T-cell (primary cell): ENCODE results near the gene MAPK11. TPM values are rescaled to one million over a fixed set of nuclear protein-coding genes. Genes with fewer than 3 reads are reported as not detected.

Source experiments
- ATAC-seq, 4 experiments: fragments of 200-7000 bp in 3 of 4; fragments of 150-1000 bp in 1 of 4; cut with Tn5 transposase; replicated peaks in 1 of 4; 1 replicate in 3 of 4; 2 replicates in 1 of 4; pipeline ENCODE4 v1.10.0; 2021; ENCODE audit warnings: moderate library complexity in 3 of 4, mild to moderate bottlenecking in 2 of 4, moderate number of reproducible peaks in 1 of 4
- CTCF ChIA-PET, 2 donors: fragments of 300-600 bp; sonication (Branson Sonifier 250); formaldehyde crosslinking; loops; one replicate each; lab custom pipeline; 2022; ENCODE audit warnings: antibody characterized with exemption in 2 of 2; lab: Charles Lee
- POLR2A ChIA-PET, 2 donors: fragments of 300-600 bp; sonication (Branson Sonifier 250); formaldehyde crosslinking; loops; one replicate each; lab custom pipeline; 2022; ENCODE audit warnings: antibody characterized with exemption in 2 of 2; lab: Charles Lee
- DNase-seq, 35 experiments: peaks; one replicate each; pipeline versions ENCODE4 v3.0.0 to v3.0.0-alpha.2; 2013 to 2023
- H3K27ac ChIP-seq: one replicate; pipeline ENCODE4 v1.5.1; 2013; ENCODE audit warnings: low read length
- H3K27me3 ChIP-seq, 2 experiments: replicated peaks in 1 of 2; 1 replicate in 1 of 2; 2 replicates in 1 of 2; pipeline versions ENCODE4 v1.6.1 to v1.7.0; 2013; ENCODE audit warnings: low read length in 1 of 2, mixed read lengths in 1 of 2; ENCODE audit not compliant: control insufficient read depth in 2 of 2, insufficient read depth in 2 of 2; ENCODE audit errors: extremely low read depth in 1 of 2
- H3K36me3 ChIP-seq, 2 donors: 1 replicate in 1 of 2; 2 replicates in 1 of 2; pipeline versions ENCODE4 v1.6.1 to v1.7.0; 2013; ENCODE audit warnings: low read length in 1 of 2; ENCODE audit not compliant: control insufficient read depth in 2 of 2, insufficient read depth in 1 of 2; ENCODE audit errors: extremely low read depth in 1 of 2
- H3K4me1 ChIP-seq, 2 experiments: 1 replicate in 1 of 2; 2 replicates in 1 of 2; pipeline versions ENCODE4 v1.6.1 to v1.7.0; 2013; ENCODE audit warnings: low read length in 2 of 2, mixed read lengths in 1 of 2; ENCODE audit not compliant: insufficient read depth in 2 of 2, control insufficient read depth in 1 of 2; ENCODE audit errors: extremely low read depth in 1 of 2
- H3K4me3 ChIP-seq, 2 donors: 1 replicate in 1 of 2; 2 replicates in 1 of 2; pipeline versions ENCODE4 v1.5.1 to v1.7.0; 2013; ENCODE audit warnings: mild to moderate bottlenecking in 2 of 2, low read length in 1 of 2, moderate library complexity in 1 of 2; ENCODE audit not compliant: control insufficient read depth in 1 of 2; ENCODE audit errors: extremely low read depth in 1 of 2
- H3K9me3 ChIP-seq: 2 replicates; pipeline ENCODE4 v1.7.0; 2013
- H3K27ac Mint-ChIP-seq, 2 donors: one replicate each; pipeline ENCODE4 v1.8.0; 2020 to 2021; ENCODE audit warnings: mild to moderate bottlenecking in 2 of 2, mixed read lengths in 2 of 2
- H3K27me3 Mint-ChIP-seq, 2 donors: one replicate each; pipeline ENCODE4 v1.8.0; 2021 to 2022; ENCODE audit warnings: mixed read lengths in 2 of 2
- H3K36me3 Mint-ChIP-seq: one replicate; pipeline ENCODE4 v1.8.0; 2021; ENCODE audit warnings: mixed read lengths
- H3K4me1 Mint-ChIP-seq, 3 donors: one replicate each; pipeline ENCODE4 v1.8.0; 2020 to 2022; ENCODE audit warnings: mixed read lengths in 3 of 3, mild to moderate bottlenecking in 1 of 3
- H3K4me3 Mint-ChIP-seq, 3 donors: one replicate each; pipeline ENCODE4 v1.8.0; 2020 to 2022; ENCODE audit warnings: mild to moderate bottlenecking in 3 of 3, mixed read lengths in 3 of 3, moderate library complexity in 3 of 3
- H3K9me3 Mint-ChIP-seq, 3 donors: one replicate each; pipeline ENCODE4 v1.8.0; 2020 to 2022; ENCODE audit warnings: mixed read lengths in 3 of 3
- WGBS: methylation state at CpG from one replicate; pipeline ENCODE4 v1.1.5; 2013; ENCODE audit warnings: missing lambda C conversion rate; ENCODE audit not compliant: insufficient coverage; 5-methylcytosine and 5-hydroxymethylcytosine counted together
- total RNA-seq, 35 experiments: library from RNA in 6 of 35; stranded (reverse) in 6 of 35; fragments of 120-200 nt in 1 of 35; gene quantifications; one replicate each; pipeline versions ENCODE4 v1.2.1 to v1.2.4 and lab custom pipeline; 2013 to 2026

The MAPK11 gene
- total RNA-seq, 5 donors from 2014 or later (not counting 1 experiment from before 2014, with no cell fraction given): 3.5 to 8.9 (median 5.6) TPM

GRCh38 chr22:50313021-50313420 is 42.8 kb upstream of the MAPK11 start:
- H3K9me3 Mint-ChIP-seq: no peaks in the 10 kb centered on the region
- H3K4me3 Mint-ChIP-seq: no peak overlapping the region
- DNase-seq: no peak

GRCh38 chr22:50312371-50312770 is 42.2 kb upstream of the MAPK11 start:
- Histone ChIP-seq H3K4me3 (no peak overlapping the region), H3K36me3 (no peaks in the 10 kb centered on the region), H3K27me3 (peaks cover 0 to 14% of the 10 kb centered on the region in 2 experiments), H3K9me3 (no peaks in the 10 kb centered on the region), H3K27ac (no peak overlapping the region), H3K4me1 (peaks cover 12 to 37% of the 10 kb centered on the region in 2 experiments)
- Mint-ChIP-seq H3K9me3 (no peaks in the 10 kb centered on the region), H3K4me1 (peaks cover 15 to 22% (median 16%) of the 10 kb centered on the region in 3 donors), H3K4me3 (no peak overlapping the region), H3K36me3 (no peaks in the 10 kb centered on the region), H3K27ac (no peak overlapping the region), H3K27me3 (peaks cover 0 to 3% of the 10 kb centered on the region in 2 donors)
- CTCF ChIA-PET: no interaction called here
- 97% methylated on average over 4 of the region's 12 CpGs for WGBS
- POLR2A ChIA-PET: no interaction called here
- no peak for ATAC-seq
- no peak for DNase-seq

More at GRCh38 chr22:50313021-50313420, 42.8 kb upstream of the MAPK11 start:
- no peaks in the 10 kb centered on the region for H3K36me3 Mint-ChIP-seq
- H3K27ac Mint-ChIP-seq: no peak overlapping the region
- ATAC-seq: no peak
- H3K4me1 ChIP-seq: peaks cover 12 to 34% of the 10 kb centered on the region in 2 experiments
- peaks cover 0 to 11% of the 10 kb centered on the region in 2 experiments for H3K27me3 ChIP-seq
- peaks cover 0 to 3% of the 10 kb centered on the region in 2 donors for H3K27me3 Mint-ChIP-seq
- no peak overlapping the region for H3K4me3 ChIP-seq
- H3K9me3 ChIP-seq: no peaks in the 10 kb centered on the region
- ChIA-PET CTCF (no interaction called here), POLR2A (no interaction called here)
- no peak overlapping the region for H3K27ac ChIP-seq
- 94% methylated on average over 2 of the region's 7 CpGs for WGBS
- H3K4me1 Mint-ChIP-seq: peaks cover 15 to 22% (median 16%) of the 10 kb centered on the region in 3 donors
- no peaks in the 10 kb centered on the region for H3K36me3 ChIP-seq

GRCh38 chr22:50311606-50312351 is 41.6 kb upstream of the MAPK11 start:
- H3K9me3 Mint-ChIP-seq: no peaks in the 10 kb centered on the region
- CTCF ChIA-PET: no interaction called here
- 92% methylated on average over 23 of the region's 23 CpGs for WGBS
- Histone ChIP-seq H3K4me1 (peaks cover 12 to 40% of the 10 kb centered on the region in 2 experiments), H3K27me3 (peaks cover 0 to 15% of the 10 kb centered on the region in 2 experiments), H3K36me3 (no peaks in the 10 kb centered on the region), H3K4me3 (no peak overlapping the region), H3K27ac (no peak overlapping the region), H3K9me3 (no peaks in the 10 kb centered on the region)
- POLR2A ChIA-PET: no interaction called here
- no peak overlapping the region for H3K4me3 Mint-ChIP-seq
- ATAC-seq (no peak), DNase-seq (no peak)
- peaks cover 0 to 3% of the 10 kb centered on the region in 2 donors for H3K27me3 Mint-ChIP-seq
- no peaks in the 10 kb centered on the region for H3K36me3 Mint-ChIP-seq
- peaks cover 15 to 22% (median 16%) of the 10 kb centered on the region in 3 donors for H3K4me1 Mint-ChIP-seq
- no peak overlapping the region for H3K27ac Mint-ChIP-seq

GRCh38 chr22:50310949-50311444 is 40.8 kb upstream of the MAPK11 start:
- ChIA-PET CTCF (no interaction called here), POLR2A (no interaction called here)
- Mint-ChIP-seq H3K27me3 (peaks cover 3 to 7% of the 10 kb centered on the region in 2 donors), H3K4me3 (no peak overlapping the region), H3K27ac (no peak overlapping the region), H3K4me1 (peaks cover 16 to 26% (median 19%) of the 10 kb centered on the region in 3 donors), H3K36me3 (no peaks in the 10 kb centered on the region), H3K9me3 (no peaks in the 10 kb centered on the region)
- Histone ChIP-seq H3K27me3 (peaks cover 0 to 23% of the 10 kb centered on the region in 2 experiments), H3K36me3 (no peaks in the 10 kb centered on the region), H3K4me3 (no peak overlapping the region), H3K9me3 (no peaks in the 10 kb centered on the region), H3K4me1 (peaks cover 12 to 48% of the 10 kb centered on the region in 2 experiments), H3K27ac (no peak overlapping the region)
- DNase-seq: no peak
- 91% methylated on average over 12 of the region's 16 CpGs for WGBS
- ATAC-seq: no peak

GRCh38 chr22:50310031-50310722 is 40.0 kb upstream of the MAPK11 start:
- no peaks in the 10 kb centered on the region for H3K36me3 Mint-ChIP-seq
- ChIA-PET CTCF (no interaction called here), POLR2A (no interaction called here)
- H3K27me3 Mint-ChIP-seq: peaks cover 5 to 11% of the 10 kb centered on the region in 2 donors
- H3K4me3 ChIP-seq: no peak overlapping the region
- no peak overlapping the region for H3K27ac Mint-ChIP-seq
- 89% methylated on average over 13 of the region's 21 CpGs for WGBS
- DNase-seq (no peak), ATAC-seq (no peak)
- no peak overlapping the region for H3K4me3 Mint-ChIP-seq
- H3K27ac ChIP-seq: no peak overlapping the region
- peaks cover 12 to 24% (median 18%) of the 10 kb centered on the region in 3 donors for H3K4me1 Mint-ChIP-seq
- peaks cover 12 to 43% of the 10 kb centered on the region in 2 experiments for H3K4me1 ChIP-seq
- no peaks in the 10 kb centered on the region for H3K9me3 Mint-ChIP-seq
- H3K27me3 ChIP-seq: peaks cover 0 to 31% of the 10 kb centered on the region in 2 experiments
- no peaks in the 10 kb centered on the region for H3K36me3 ChIP-seq
- no peaks in the 10 kb centered on the region for H3K9me3 ChIP-seq

- POLR2A ChIA-PET: no interaction called here
- DNase-seq: no peak
- no peak overlapping the region for H3K27ac ChIP-seq
- no peak for ATAC-seq
- H3K9me3 ChIP-seq: no peaks in the 10 kb centered on the region
- WGBS: 83% methylated on average over 7 of the region's 7 CpGs
- peaks cover 0 to 37% of the 10 kb centered on the region in 2 experiments for H3K27me3 ChIP-seq
- no peaks in the 10 kb centered on the region for H3K36me3 ChIP-seq
- Mint-ChIP-seq H3K27ac (no peak overlapping the region), H3K9me3 (no peaks in the 10 kb centered on the region), H3K27me3 (peaks cover 5 to 12% of the 10 kb centered on the region in 2 donors), H3K4me1 (peaks cover 10 to 19% (median 15%) of the 10 kb centered on the region in 3 donors), H3K4me3 (no peak overlapping the region), H3K36me3 (no peaks in the 10 kb centered on the region)
- no peak overlapping the region for H3K4me3 ChIP-seq
- peaks cover 8 to 37% of the 10 kb centered on the region in 2 experiments for H3K4me1 ChIP-seq
- CTCF ChIA-PET: no interaction called here
Observed at GRCh38 chr22:50309601-50309991, 39.4 kb upstream of the MAPK11 start.
